Measurements from ENCODE around the gene NAB2. TPM values are rescaled to one million over a fixed set of nuclear protein-coding genes. Genes with fewer than 3 reads are reported as not detected.

Gene NAB2
- total RNA-seq, 1 donor from 2014 or later = 76.7 TPM

GRCh38 chr12:57092876-57093414, 4.0 kb downstream of the NAB2 start:
- DNase-seq (ENCODE audit: low read depth) = no peak

- peak; percentile 88 for DNase-seq (ENCODE audit: low read depth)
Measured at GRCh38 chr12:57093415-57094207, 4.7 kb downstream of the NAB2 start.

GRCh38 chr12:57094208-57095160, 5.6 kb downstream of the NAB2 start:
- no peak for DNase-seq (ENCODE audit: low read depth)

- no peak for DNase-seq (ENCODE audit: low read depth)
Measured at GRCh38 chr12:57095440-57095839, 6.5 kb downstream of the NAB2 start.

- peak; percentile 21 for DNase-seq (ENCODE audit: low read depth)
Measured at GRCh38 chr12:57096099-57096572, 7.2 kb downstream of the NAB2 start.

GRCh38 chr12:57096748-57097553, 8.0 kb downstream of the NAB2 start:
- peak; percentile 68 for DNase-seq (ENCODE audit: low read depth)

- DNase-seq (ENCODE audit: low read depth) = no peak
Measured at GRCh38 chr12:57097554-57097835, 8.6 kb downstream of the NAB2 start.

- peak; percentile 87 for DNase-seq (ENCODE audit: low read depth)
Measured at GRCh38 chr12:57098546-57098945, 9.6 kb downstream of the NAB2 start.

- peak; percentile 10 for DNase-seq (ENCODE audit: low read depth)
Measured at GRCh38 chr12:57099047-57099714, 10.3 kb downstream of the NAB2 start.

GRCh38 chr12:57099766-57100165, 10.9 kb downstream of the NAB2 start:
- DNase-seq (ENCODE audit: low read depth) = no peak

- DNase-seq (ENCODE audit: low read depth) = peak; percentile 65
Measured at GRCh38 chr12:57101892-57102695, 13.2 kb downstream of the NAB2 start.

- no peak for DNase-seq (ENCODE audit: low read depth)
Measured at GRCh38 chr12:57103856-57104255, 14.9 kb downstream of the NAB2 start.

GRCh38 chr12:57104292-57104910, 15.5 kb downstream of the NAB2 start:
- no peak for DNase-seq (ENCODE audit: low read depth)

GRCh38 chr12:57105011-57105753, 16.3 kb downstream of the NAB2 start:
- DNase-seq (ENCODE audit: low read depth) = no peak

GRCh38 chr12:57106021-57106708, 17.3 kb downstream of the NAB2 start:
- peak; percentile 46 for DNase-seq (ENCODE audit: low read depth)

- no peak for DNase-seq (ENCODE audit: low read depth)
Measured at GRCh38 chr12:57107456-57108155, 18.7 kb downstream of the NAB2 start.
